HepG2 (cell line): ENCODE data around the gene TTC38. TPM values are rescaled to one million over a fixed set of nuclear protein-coding genes. Genes with fewer than 3 reads are reported as not detected.

Experiments used
- ATAC-seq: fragments of 200-7000 bp; cut with Tn5 transposase; 3 replicates; pipeline ENCODE4 v1.9.1; 2020; ENCODE audit warnings: mild to moderate bottlenecking, moderate library complexity
- BruUV-seq: library from RNA; stranded (reverse); fragments of 400-500 nt; replicated peaks from 2 replicates; lab custom pipeline; 2021; lab: Mats Ljungman, UMichigan
- CTCF ChIA-PET: fragments of 300-600 bp; formaldehyde crosslinking; extraction: SDS; loops from one replicate; lab custom pipeline; 2021; ENCODE audit warnings: low total read pairs, inconsistent platforms, low intra/inter-chr PET ratio; lab: Yijun Ruan, JAX
- POLR2A ChIA-PET: fragments of 350-600 bp; sonication (Branson Sonifier 250); formaldehyde crosslinking; loops from one replicate; lab custom pipeline; 2020; ENCODE audit warnings: antibody characterized with exemption, inconsistent platforms; lab: Yijun Ruan, JAX
- DNase-seq: peaks from one replicate; pipeline ENCODE4 v3.0.0-alpha.2; 2015; ENCODE audit warnings: low spot score
- FAIRE-seq: peaks from 3 replicates; lab custom pipeline; 2011; peaks lifted over from hg19 to GRCh38; lab: Jason Lieb, UNC
- H2AFZ ChIP-seq: one replicate; pipeline ENCODE4 v1.6.1; 2011; ENCODE audit warnings: low read length, inconsistent platforms
- H3K27ac ChIP-seq: fragments of 300-600 bp; 3 replicates; pipeline ENCODE4 v1.8.0; 2011; ENCODE audit warnings: mixed run types, mild to moderate bottlenecking, mixed read lengths, low read length, inconsistent platforms; ENCODE audit not compliant: insufficient read depth; ENCODE audit errors: extremely low read length
- H3K27me3 ChIP-seq, 2 experiments: fragments of 200-600 bp in 1 of 2; 2 replicates in 1 of 2; 3 replicates in 1 of 2; pipeline versions ENCODE4 v1.6.0 to v1.8.0; 2011; ENCODE audit warnings: low read length in 2 of 2, mild to moderate bottlenecking in 2 of 2, moderate library complexity in 2 of 2, inconsistent platforms in 1 of 2; ENCODE audit not compliant: insufficient read depth in 2 of 2, control insufficient read depth in 1 of 2
- H3K36me3 ChIP-seq, 2 experiments: fragments of 200-600 bp in 1 of 2; replicated peaks in 1 of 2; 2 replicates in 1 of 2; 3 replicates in 1 of 2; pipeline versions ENCODE4 v1.5.1 to v1.8.0; 2011; ENCODE audit warnings: low read length in 2 of 2, inconsistent platforms in 1 of 2; ENCODE audit not compliant: insufficient read depth in 2 of 2, control insufficient read depth in 1 of 2
- H3K4me1 ChIP-seq: 2 replicates; pipeline ENCODE4 v1.5.1; 2012; ENCODE audit warnings: low read length, inconsistent platforms; ENCODE audit not compliant: insufficient read depth
- H3K4me2 ChIP-seq: 2 replicates; pipeline ENCODE4 v1.6.0; 2011; ENCODE audit warnings: low read depth, low read length, inconsistent platforms
- H3K4me3 ChIP-seq, 3 experiments: fragments of 200-600 bp in 1 of 3; sonication (generic), shearing (Covaris generic) in 1 of 3; replicated peaks in 1 of 3; 2 replicates each; pipeline ENCODE4 v1.5.1; 2011 to 2016; ENCODE audit warnings: low read length in 3 of 3, inconsistent platforms in 2 of 3, low read depth in 2 of 3, mild to moderate bottlenecking in 2 of 3, control low read depth in 1 of 3, mixed read lengths in 1 of 3; ENCODE audit not compliant: insufficient read depth in 1 of 3
- H3K79me2 ChIP-seq: one replicate; pipeline ENCODE4 v1.6.1; 2011; ENCODE audit warnings: low read length, inconsistent platforms; ENCODE audit not compliant: insufficient read depth
- H3K9ac ChIP-seq: 2 replicates; pipeline ENCODE4 v1.6.0; 2011; ENCODE audit warnings: mild to moderate bottlenecking, low read depth, low read length, inconsistent platforms; ENCODE audit not compliant: insufficient read depth
- H3K9me3 ChIP-seq: 2 replicates; pipeline ENCODE4 v1.5.1; 2012; ENCODE audit warnings: mild to moderate bottlenecking, low read length
- H4K20me1 ChIP-seq: 2 replicates; pipeline ENCODE4 v1.6.0; 2011; ENCODE audit warnings: inconsistent platforms, mild to moderate bottlenecking, low read length, moderate library complexity; ENCODE audit not compliant: insufficient read depth
- ATF6 ChIP-seq: sonication (generic); formaldehyde crosslinking; conservative IDR thresholded peaks from 2 replicates; pipeline ENCODE4 v1.4.0; 2020; ENCODE audit warnings: missing genetic modification reagents
- ATF7 ChIP-seq, 2 experiments: fragments of 450-650 bp in 1 of 2; sonication (generic) in 1 of 2; formaldehyde crosslinking in 1 of 2; IDR thresholded peaks; 2 replicates each; pipeline versions ENCODE4 v1.4.0 to v1.6.1; 2016 to 2020; ENCODE audit warnings: antibody characterized with exemption in 1 of 2, mild to moderate bottlenecking in 1 of 2, missing genetic modification reagents in 1 of 2
- BRF2 ChIP-seq: sonication (generic); formaldehyde crosslinking; IDR thresholded peaks from 2 replicates; pipeline ENCODE4 v1.8.1; 2022; ENCODE audit warnings: mild to moderate bottlenecking, missing genetic modification reagents
- FOXK1 ChIP-seq: sonication (generic); formaldehyde crosslinking; IDR thresholded peaks from 2 replicates; pipeline ENCODE4 v1.4.0; 2020; ENCODE audit warnings: low read depth, missing genetic modification reagents, borderline replicate concordance
- TGIF2 ChIP-seq: IDR thresholded peaks from 2 replicates; pipeline ENCODE4 v1.6.1; 2016; ENCODE audit warnings: control low read depth, missing compliant biosample characterization
- ZNF138 ChIP-seq: sonication (generic); formaldehyde crosslinking; IDR thresholded peaks from 2 replicates; pipeline ENCODE4 v1.5.0; 2020; ENCODE audit warnings: mild to moderate bottlenecking, low read depth, missing genetic modification reagents
- ZNF768 ChIP-seq: sonication (generic); formaldehyde crosslinking; IDR thresholded peaks from 2 replicates; pipeline ENCODE4 v1.4.0; 2020; ENCODE audit warnings: missing genetic modification reagents
- ZNF839 ChIP-seq: sonication (generic); formaldehyde crosslinking; IDR thresholded peaks from 2 replicates; pipeline ENCODE4 v1.4.0; 2020; ENCODE audit warnings: missing genetic modification reagents, mild to moderate bottlenecking, borderline replicate concordance
- WGBS: methylation state at CpG from one replicate; pipeline ENCODE4 v1.1.6; 2017; ENCODE audit warnings: low lambda C conversion rate; 5-methylcytosine and 5-hydroxymethylcytosine counted together
- in situ Hi-C: cut with HindIII; loops from 2 replicates; pipeline ENCODE4 v1.10.0; 2017; ENCODE audit warnings: low pct_unique_long_range_greater_than_20kb; ENCODE audit not compliant: extremely low pct_ligation_motif_present
- intact Hi-C: fragments of 100-400 bp; cut with micrococcal nuclease; formaldehyde crosslinking; loops from one replicate; pipeline ENCODE4 v1.10.0; 2022; ENCODE audit not compliant: unreplicated experiment
- polyA plus RNA-seq, 8 experiments: library from polyadenylated mRNA; depleted of rRNA in 3 of 8; stranded (reverse) in 7 of 8; unstranded in 1 of 8; fragments of >200 nt; fragmentation: Illumina TruSeq in 4 of 8; extraction: Trizol in 4 of 8; gene quantifications; 2 replicates each; pipeline versions ENCODE4 v1.2.1 to v1.2.3, GENCODE V29; 2011 to 2016; ENCODE audit warnings: low read depth in 4 of 8, missing spikeins in 1 of 8, mixed read lengths in 1 of 8; ENCODE audit not compliant: insufficient read depth in 1 of 8
- total RNA-seq, 5 experiments: library from RNA; depleted of rRNA; stranded (reverse); fragments of >200 nt; fragmentation: Illumina TruSeq; extraction: Trizol; gene quantifications; 2 replicates each; pipeline ENCODE4 v1.2.3, GENCODE V29; 2016; ENCODE audit warnings: low read depth in 1 of 5

Gene TTC38
- total and polyA plus RNA-seq, 2 of the 13 experiments (the other 11 are each of a cell fraction or from before 2014, with no cell fraction given), result 101 to 105 TPM

GRCh38 chr22:46245511-46245910 lies 22.3 kb upstream of the TTC38 start:
- Histone ChIP-seq H2AFZ (no peak overlapping the region), H3K9me3 (no peaks in the 10 kb centered on the region), H3K27me3 (no peaks in the 10 kb centered on the region), H4K20me1 (no peaks in the 10 kb centered on the region), H3K4me1 (peaks cover 24% of the 10 kb centered on the region), H3K27ac (no peak overlapping the region), H3K4me3 (no peak overlapping the region), H3K36me3 (peaks cover 3% of the 10 kb centered on the region in 2 experiments; a peak in 2 of 5 replicates), H3K4me2 (no peak overlapping the region), H3K9ac (no peak overlapping the region), H3K79me2 (no peaks in the 10 kb centered on the region)
- intact Hi-C loops, result no loop called here
- in situ Hi-C loops, result no loop called here
- ATAC-seq (no peak), DNase-seq (no peak), FAIRE-seq (no peak)
- BruUV-seq, result no TSS peak
- ChIA-PET CTCF (no interaction called here), POLR2A (interaction anchor here (1.3 kb wide), 1 partner anchor 22 kb away, joined by 6 read pairs; the partner anchor contains the start of gene TTC38)
- TF ChIP-seq ZNF839 (CRISPR knock-in tag) (no peak), FOXK1 (no peak), ZNF138 (CRISPR knock-in tag) (no peak), TGIF2 (CRISPR knock-in tag) (no peak), ATF7 (IDR thresholded peaks at IDR 0.05) (no peak), ATF7 (CRISPR knock-in tag; IDR thresholded peaks at IDR 0.05) (no peak), BRF2 (no peak), ATF6 (CRISPR knock-in tag) (no peak), ZNF768 (CRISPR knock-in tag) (no peak)
- 93% methylated on average over 8 of the region's 16 CpGs for WGBS
